Activated T-cell treated with anti-CD3 and anti-CD28 coated beads, Interleukin-2, amount 50 U/mL, for 24 hours (primary cell): ENCODE measurements around the gene RAB19.

Experiments
- DNase-seq: peaks from one replicate; pipeline ENCODE4 v3.0.0-alpha.2; 2020
- H3K27ac Mint-ChIP-seq: 2 replicates; pipeline ENCODE4 v1.8.0; 2020; ENCODE audit warnings: mild to moderate bottlenecking, mixed read lengths
- H3K27me3 Mint-ChIP-seq: 2 replicates; pipeline ENCODE4 v1.8.0; 2020; ENCODE audit warnings: mixed read lengths
- H3K36me3 Mint-ChIP-seq: 2 replicates; pipeline ENCODE4 v1.8.0; 2020; ENCODE audit warnings: low read depth, mixed read lengths
- H3K4me1 Mint-ChIP-seq: 2 replicates; pipeline ENCODE4 v1.8.0; 2020; ENCODE audit warnings: low read depth, mixed read lengths
- H3K4me3 Mint-ChIP-seq: 2 replicates; pipeline ENCODE4 v1.8.0; 2020; ENCODE audit warnings: mild to moderate bottlenecking, moderate library complexity, mixed read lengths
- H3K9me3 Mint-ChIP-seq: 2 replicates; pipeline ENCODE4 v1.8.0; 2020; ENCODE audit warnings: mixed read lengths

Gene RAB19

DNA sequence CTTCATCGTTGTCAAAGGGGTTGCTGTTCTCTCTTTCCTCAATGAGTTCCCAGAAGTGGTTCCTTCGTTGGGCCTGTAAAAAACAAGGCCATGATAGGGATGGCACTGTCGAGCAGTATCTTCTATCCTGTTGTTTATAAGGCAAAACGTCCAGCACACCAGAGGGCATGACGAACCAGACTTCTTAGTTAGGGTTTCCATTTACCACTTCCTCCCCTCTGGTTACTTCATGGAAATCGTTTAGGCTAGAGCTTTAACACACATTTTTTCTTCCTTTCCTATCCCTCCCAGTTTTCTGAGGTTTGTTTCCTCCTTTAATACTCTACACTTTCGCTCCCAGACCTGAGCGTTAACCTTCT lies 50.8 kb downstream of the RAB19 start:
- Mint-ChIP-seq H3K27me3 (no peaks in the 10 kb centered on the region), H3K27ac (peak overlapping the region; percentile 83), H3K4me1 (peaks cover 42% of the 10 kb centered on the region), H3K36me3 (peaks cover 72% of the 10 kb centered on the region), H3K4me3 (no peak overlapping the region), H3K9me3 (no peaks in the 10 kb centered on the region)
- DNase-seq = no peak

DNA sequence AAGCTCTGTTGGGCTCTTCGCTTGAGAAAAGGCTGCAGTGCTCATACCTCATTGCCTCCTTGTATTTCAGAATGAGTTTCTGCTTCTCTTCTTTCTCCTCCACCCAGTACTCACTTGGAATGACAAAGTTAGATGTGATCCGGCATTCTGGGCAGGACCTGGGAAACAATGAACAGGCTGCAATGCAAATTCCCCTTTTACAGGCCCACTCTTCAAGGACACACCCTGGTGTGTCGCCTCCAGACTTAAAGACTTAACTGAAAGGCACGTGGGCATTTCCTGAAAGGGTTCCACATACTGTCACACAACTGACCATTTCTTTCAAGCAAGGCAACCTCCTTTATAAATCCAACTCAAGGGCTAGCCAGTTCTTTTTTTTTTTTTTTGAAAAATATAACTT lies 51.9 kb downstream of the RAB19 start:
- Mint-ChIP-seq H3K27ac (peak overlapping the region; percentile 53), H3K4me1 (peaks cover 36% of the 10 kb centered on the region), H3K36me3 (peaks cover 81% of the 10 kb centered on the region), H3K27me3 (no peaks in the 10 kb centered on the region), H3K9me3 (no peaks in the 10 kb centered on the region), H3K4me3 (no peak overlapping the region)
- DNase-seq = no peak

DNA sequence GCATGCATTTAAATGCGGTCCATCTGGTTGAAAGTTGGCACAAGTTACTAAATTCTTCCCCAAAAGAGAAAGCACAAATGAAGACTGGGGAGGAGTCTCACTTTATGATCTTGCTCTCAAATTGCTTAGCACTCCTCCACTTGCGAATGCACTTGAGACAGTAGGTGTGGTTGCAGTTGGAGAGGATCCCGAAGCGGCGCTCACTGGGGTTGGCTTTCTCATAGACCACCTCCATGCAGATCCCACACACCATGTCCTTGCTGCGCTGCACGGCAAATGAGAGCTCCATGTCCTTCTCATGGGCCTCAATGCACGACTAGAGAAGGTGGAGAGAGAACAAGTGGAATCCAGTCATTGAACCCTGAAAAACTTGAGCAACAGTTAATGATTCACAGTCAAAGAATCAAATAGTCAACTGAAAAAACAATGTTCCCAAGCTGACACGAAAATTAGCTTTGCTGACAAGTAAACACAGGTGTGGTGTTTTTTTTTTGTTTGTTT lies 52.7 kb downstream of the RAB19 start:
- H3K4me1 Mint-ChIP-seq = peaks cover 28% of the 10 kb centered on the region
- peak overlapping the region; percentile 69 for H3K27ac Mint-ChIP-seq
- no peaks in the 10 kb centered on the region for H3K27me3 Mint-ChIP-seq
- peaks cover 89% of the 10 kb centered on the region for H3K36me3 Mint-ChIP-seq
- no peak overlapping the region for H3K4me3 Mint-ChIP-seq
- DNase-seq = no peak
- H3K9me3 Mint-ChIP-seq = no peaks in the 10 kb centered on the region

DNA sequence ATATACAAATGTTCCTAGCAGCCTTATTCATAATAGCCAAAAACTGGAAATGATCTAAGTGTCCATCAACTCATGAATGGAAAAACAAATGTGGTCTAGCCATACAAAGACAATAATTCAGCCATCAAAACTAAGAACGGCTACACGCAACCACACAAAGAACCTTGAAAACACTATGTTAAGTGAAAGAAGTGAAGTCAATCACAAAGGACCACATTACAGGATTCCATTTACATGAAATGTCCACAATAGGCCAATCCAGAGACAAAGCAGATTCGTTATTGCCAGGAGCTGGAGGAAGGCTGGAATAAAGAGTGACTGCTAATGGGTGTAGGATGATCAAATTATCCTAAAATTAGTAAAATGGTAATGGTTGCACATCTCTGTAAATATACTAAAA lies 54.3 kb downstream of the RAB19 start:
- peaks cover 85% of the 10 kb centered on the region for H3K36me3 Mint-ChIP-seq
- no peaks in the 10 kb centered on the region for H3K9me3 Mint-ChIP-seq
- DNase-seq = no peak
- H3K4me1 Mint-ChIP-seq = peaks cover 28% of the 10 kb centered on the region
- no peak overlapping the region for H3K4me3 Mint-ChIP-seq
- peak overlapping the region; percentile 30 for H3K27ac Mint-ChIP-seq
- H3K27me3 Mint-ChIP-seq = no peaks in the 10 kb centered on the region

DNA sequence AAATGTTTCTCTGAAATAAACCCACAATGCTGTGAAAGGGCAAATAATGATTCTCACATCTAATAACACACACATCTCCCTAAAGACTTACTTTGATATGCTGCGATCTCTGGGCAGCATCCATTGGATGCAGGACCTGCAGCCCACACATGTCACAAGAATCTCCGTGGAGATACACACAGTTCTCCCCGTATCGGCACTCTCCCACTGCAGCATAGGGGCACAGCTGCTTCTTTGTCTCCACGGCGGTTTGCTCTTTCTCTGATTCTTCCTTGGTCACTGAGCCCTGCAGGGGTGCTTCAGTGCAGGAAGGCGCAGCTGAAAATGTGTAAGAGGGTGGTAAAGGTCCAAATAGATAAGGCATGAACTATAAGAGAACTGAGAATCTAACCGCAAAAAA lies 55.1 kb downstream of the RAB19 start:
- peaks cover 82% of the 10 kb centered on the region for H3K36me3 Mint-ChIP-seq
- no peak overlapping the region for H3K4me3 Mint-ChIP-seq
- no peaks in the 10 kb centered on the region for H3K27me3 Mint-ChIP-seq
- H3K9me3 Mint-ChIP-seq = no peaks in the 10 kb centered on the region
- DNase-seq = no peak
- peaks cover 26% of the 10 kb centered on the region for H3K4me1 Mint-ChIP-seq
- peak overlapping the region; percentile 12 for H3K27ac Mint-ChIP-seq

DNA sequence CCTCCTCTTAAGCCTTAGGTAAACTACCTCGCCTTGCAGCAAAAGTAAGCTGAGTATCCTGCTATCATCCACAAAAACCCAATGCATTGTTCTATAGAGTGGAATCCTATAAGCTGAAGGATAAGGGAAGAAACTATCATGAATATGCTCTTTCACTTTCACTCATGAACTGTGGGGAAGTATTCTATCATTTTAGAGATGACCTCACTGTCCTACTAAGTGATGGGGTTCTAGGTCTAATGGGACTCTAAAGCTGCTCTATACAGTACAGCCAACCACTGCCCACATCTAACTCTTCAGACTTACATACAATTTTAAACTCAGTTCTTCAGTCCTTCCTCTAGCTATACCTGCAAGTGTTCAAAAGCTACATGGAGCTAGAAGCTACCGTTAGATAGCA lies 59.3 kb downstream of the RAB19 start:
- peaks cover 71% of the 10 kb centered on the region for H3K36me3 Mint-ChIP-seq
- peaks cover 16% of the 10 kb centered on the region for H3K4me1 Mint-ChIP-seq
- no peak for DNase-seq
- H3K9me3 Mint-ChIP-seq = no peaks in the 10 kb centered on the region
- H3K4me3 Mint-ChIP-seq = no peak overlapping the region
- no peaks in the 10 kb centered on the region for H3K27me3 Mint-ChIP-seq
- H3K27ac Mint-ChIP-seq = peak overlapping the region; percentile 58

DNA sequence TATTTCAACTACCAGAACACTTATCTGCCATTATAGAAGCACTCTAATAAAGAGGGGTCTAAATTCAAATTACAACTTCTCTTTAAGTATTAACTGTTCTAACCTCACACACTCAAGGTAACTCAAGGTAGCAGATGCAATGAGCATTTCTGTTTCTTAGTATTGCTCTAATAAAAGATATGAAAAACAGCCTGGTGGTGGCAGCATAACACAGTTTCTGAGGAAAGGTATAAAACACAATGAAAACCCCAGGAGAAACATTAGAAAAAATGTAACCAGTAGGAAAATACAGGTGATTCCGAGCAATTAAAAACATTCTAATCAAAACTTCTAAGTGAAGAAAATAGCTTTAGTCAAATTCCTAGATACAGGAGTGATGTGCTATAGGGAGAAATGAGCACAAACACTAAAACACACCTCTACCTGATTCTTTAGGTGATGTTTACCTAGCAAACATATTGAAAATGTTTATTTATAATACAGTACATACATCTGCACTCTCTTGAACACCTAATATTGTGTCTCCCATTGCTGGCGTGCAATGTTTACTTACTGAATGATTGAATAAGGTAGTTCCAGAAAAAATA lies 72.0 kb downstream of the RAB19 start:
- H3K9me3 Mint-ChIP-seq = no peaks in the 10 kb centered on the region
- H3K27ac Mint-ChIP-seq = no peak overlapping the region
- H3K36me3 Mint-ChIP-seq = peaks cover 19% of the 10 kb centered on the region
- no peak for DNase-seq
- no peaks in the 10 kb centered on the region for H3K27me3 Mint-ChIP-seq
- H3K4me3 Mint-ChIP-seq = no peak overlapping the region
- H3K4me1 Mint-ChIP-seq = peaks cover 43% of the 10 kb centered on the region

DNA sequence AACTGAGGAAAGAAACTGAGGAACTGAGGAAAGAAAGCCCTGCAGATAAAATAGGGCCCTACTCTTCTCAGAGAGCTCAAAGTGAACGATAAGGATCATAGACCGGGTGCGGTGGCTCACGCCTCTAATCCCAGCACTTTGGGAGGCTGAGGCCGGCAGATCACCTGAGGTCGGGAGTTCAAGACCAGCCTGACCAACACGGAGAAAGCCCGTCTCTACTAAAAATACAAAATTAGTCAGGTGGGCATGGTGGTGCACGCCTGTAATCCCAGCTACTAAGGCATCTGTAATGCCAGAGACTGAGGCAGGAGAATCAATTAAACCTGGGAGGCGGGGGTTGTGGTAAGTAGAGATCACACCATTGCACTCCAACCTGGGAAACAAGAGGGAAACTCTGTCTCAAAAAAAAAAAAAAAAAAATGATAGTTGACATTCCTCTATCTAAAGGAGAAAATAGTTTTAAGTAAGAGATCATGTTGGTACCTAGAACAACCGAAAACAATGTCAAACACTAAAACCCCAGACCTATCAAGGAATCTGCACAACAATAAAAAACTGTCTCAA lies 72.9 kb downstream of the RAB19 start:
- Mint-ChIP-seq H3K36me3 (peaks cover 12% of the 10 kb centered on the region), H3K9me3 (no peaks in the 10 kb centered on the region), H3K4me1 (peaks cover 40% of the 10 kb centered on the region), H3K27me3 (no peaks in the 10 kb centered on the region), H3K27ac (peak overlapping the region; percentile 90), H3K4me3 (peak overlapping the region; percentile 98)
- no peak for DNase-seq
